ENCODE measurements around the gene CNOT9.

CNOT9 gene

GRCh38 chr2:218577482-218578220 is 9.0 kb downstream of the CNOT9 start:
- DNase-seq (ENCODE audit: low read depth in 2 of 2), result no peak

GRCh38 chr2:218578272-218578877 is 9.7 kb downstream of the CNOT9 start:
- DNase-seq (ENCODE audit: low read depth in 2 of 2), result no peak

GRCh38 chr2:218582076-218582475 is 13.4 kb downstream of the CNOT9 start:
- DNase-seq (ENCODE audit: low read depth in 2 of 2), result no peak

- DNase-seq (ENCODE audit: low read depth in 2 of 2), result no peak
These were observed 15.6 kb downstream of the CNOT9 start for GRCh38 chr2:218583983-218584850.

- no peak for DNase-seq (ENCODE audit: low read depth in 2 of 2)
These were observed 16.9 kb downstream of the CNOT9 start for GRCh38 chr2:218585541-218585940.

GRCh38 chr2:218605432-218605831 is 36.8 kb downstream of the CNOT9 start:
- DNase-seq (ENCODE audit: low read depth in 2 of 2), result no peak

GRCh38 chr2:218607436-218608115 is 38.9 kb downstream of the CNOT9 start, which contains the start of gene PLCD4:
PLCD4 (plus strand) TSS chr2:218607899; CDS start chr2:218615740, 7,841 bp downstream.
- DNase-seq (ENCODE audit: low read depth in 2 of 2), result no peak

- DNase-seq (ENCODE audit: low read depth in 2 of 2), result no peak
These were observed 47.3 kb downstream of the CNOT9 start for GRCh38 chr2:218615868-218616315.

GRCh38 chr2:218618102-218618860 is 49.6 kb downstream of the CNOT9 start:
- no peak for DNase-seq (ENCODE audit: low read depth in 2 of 2)

GRCh38 chr2:218621007-218621406 is 52.4 kb downstream of the CNOT9 start:
- no peak for DNase-seq (ENCODE audit: low read depth in 2 of 2)

- DNase-seq (ENCODE audit: low read depth in 2 of 2), result no peak
These were observed 54.1 kb downstream of the CNOT9 start for GRCh38 chr2:218622606-218623365.

GRCh38 chr2:218623366-218623705 is 54.7 kb downstream of the CNOT9 start:
- no peak for DNase-seq (ENCODE audit: low read depth in 2 of 2)

- DNase-seq (ENCODE audit: low read depth in 2 of 2), result no peak
These were observed 57.7 kb downstream of the CNOT9 start for GRCh38 chr2:218626369-218626768.

GRCh38 chr2:218627939-218628338 is 59.3 kb downstream of the CNOT9 start:
- no peak for DNase-seq (ENCODE audit: low read depth in 2 of 2)

- DNase-seq (ENCODE audit: low read depth in 2 of 2), result no peak
These were observed 63.2 kb downstream of the CNOT9 start for GRCh38 chr2:218631837-218632236.

- DNase-seq (ENCODE audit: low read depth in 2 of 2), result no peak
These were observed 67.1 kb downstream of the CNOT9 start for GRCh38 chr2:218635719-218636118.

GRCh38 chr2:218638372-218638771 is 69.7 kb downstream of the CNOT9 start:
- DNase-seq (ENCODE audit: low read depth in 2 of 2), result no peak

GRCh38 chr2:218642121-218642656 is 73.5 kb downstream of the CNOT9 start:
- no peak for DNase-seq (ENCODE audit: low read depth in 2 of 2)

GRCh38 chr2:218642786-218643185 is 74.1 kb downstream of the CNOT9 start:
- no peak for DNase-seq (ENCODE audit: low read depth in 2 of 2)

GRCh38 chr2:218643751-218644310 is 75.2 kb downstream of the CNOT9 start:
- no peak for DNase-seq (ENCODE audit: low read depth in 2 of 2)

Measured in stimulated activated CD8-positive, alpha-beta memory T cell treated with anti-CD3 and anti-CD28 coated beads, Interleukin-15, amount 100 ng/mL, for 4 hours (primary cell).